ENCODE results near the gene IFIT1B.

DNA sequence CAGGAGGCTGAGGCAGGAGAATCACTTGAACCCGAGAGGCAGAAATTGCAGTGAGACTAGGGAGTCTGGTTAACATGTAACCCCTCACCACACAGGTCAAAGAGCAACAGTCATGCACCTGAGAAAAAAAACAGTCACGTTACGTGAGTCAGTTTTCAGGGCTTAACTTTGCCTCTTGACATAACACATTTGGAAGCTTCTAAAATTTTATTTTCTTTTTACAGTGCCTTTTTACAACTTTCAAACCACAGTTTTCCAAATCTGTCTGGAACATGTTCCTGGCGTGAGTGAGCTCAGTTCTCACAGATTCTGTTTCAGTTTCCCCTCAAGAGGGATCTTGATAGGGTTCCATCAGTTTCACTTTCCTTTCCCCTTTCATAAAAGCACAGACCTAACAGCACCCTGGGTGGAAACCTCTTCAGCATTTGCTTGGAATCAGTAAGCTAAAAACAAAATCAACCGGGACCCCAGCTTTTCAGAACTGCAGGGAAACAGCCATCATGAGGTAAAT is 45.7 kb upstream of the IFIT1B start:
- TF ChIP-seq, protein P1, sequence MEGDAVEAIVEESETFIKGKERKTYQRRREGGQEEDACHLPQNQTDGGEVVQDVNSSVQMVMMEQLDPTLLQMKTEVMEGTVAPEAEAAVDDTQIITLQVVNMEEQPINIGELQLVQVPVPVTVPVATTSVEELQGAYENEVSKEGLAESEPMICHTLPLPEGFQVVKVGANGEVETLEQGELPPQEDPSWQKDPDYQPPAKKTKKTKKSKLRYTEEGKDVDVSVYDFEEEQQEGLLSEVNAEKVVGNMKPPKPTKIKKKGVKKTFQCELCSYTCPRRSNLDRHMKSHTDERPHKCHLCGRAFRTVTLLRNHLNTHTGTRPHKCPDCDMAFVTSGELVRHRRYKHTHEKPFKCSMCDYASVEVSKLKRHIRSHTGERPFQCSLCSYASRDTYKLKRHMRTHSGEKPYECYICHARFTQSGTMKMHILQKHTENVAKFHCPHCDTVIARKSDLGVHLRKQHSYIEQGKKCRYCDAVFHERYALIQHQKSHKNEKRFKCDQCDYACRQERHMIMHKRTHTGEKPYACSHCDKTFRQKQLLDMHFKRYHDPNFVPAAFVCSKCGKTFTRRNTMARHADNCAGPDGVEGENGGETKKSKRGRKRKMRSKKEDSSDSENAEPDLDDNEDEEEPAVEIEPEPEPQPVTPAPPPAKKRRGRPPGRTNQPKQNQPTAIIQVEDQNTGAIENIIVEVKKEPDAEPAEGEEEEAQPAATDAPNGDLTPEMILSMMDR (IDR thresholded peaks at IDR 0.05) = no peak
- no peak for TF ChIP-seq POLR2A (IDR thresholded peaks at IDR 0.05)

Measured in vagina (tissue), 2 donors.